Measurements from ENCODE around the gene RAB37.

The RAB37 gene

GRCh38 chr17:74766413-74766812 is 29.4 kb downstream of the RAB37 start:
- DNase-seq: no peak
- TF ChIP-seq CTCF (IDR thresholded peaks at IDR 0.05): no peak
- Mint-ChIP-seq H3K4me3 (no peak overlapping the region), H3K27ac (no peak overlapping the region), H3K36me3 (ENCODE audit: low read depth) (peaks cover 21% of the 10 kb centered on the region), H3K4me1 (peaks cover 56% of the 10 kb centered on the region), H3K27me3 (ENCODE audit: low read depth, poor library complexity) (no peaks in the 10 kb centered on the region), H3K9me3 (no peaks in the 10 kb centered on the region)

- Mint-ChIP-seq H3K27ac (no peak overlapping the region), H3K36me3 (ENCODE audit: low read depth) (peaks cover 24% of the 10 kb centered on the region), H3K4me1 (peaks cover 49% of the 10 kb centered on the region), H3K4me3 (no peak overlapping the region), H3K9me3 (no peaks in the 10 kb centered on the region), H3K27me3 (ENCODE audit: low read depth, poor library complexity) (no peaks in the 10 kb centered on the region)
- TF ChIP-seq CTCF (IDR thresholded peaks at IDR 0.05): no peak
- no peak for DNase-seq
Measured at GRCh38 chr17:74767111-74767516, 30.1 kb downstream of the RAB37 start.

- TF ChIP-seq CTCF (IDR thresholded peaks at IDR 0.05): no peak
- Mint-ChIP-seq H3K27me3 (ENCODE audit: low read depth, poor library complexity) (no peaks in the 10 kb centered on the region), H3K36me3 (ENCODE audit: low read depth) (peaks cover 35% of the 10 kb centered on the region), H3K4me1 (peaks cover 39% of the 10 kb centered on the region), H3K4me3 (no peak overlapping the region), H3K9me3 (no peaks in the 10 kb centered on the region), H3K27ac (peak overlapping the region; percentile 93)
- no peak for DNase-seq
Measured at GRCh38 chr17:74768069-74768762, 31.2 kb downstream of the RAB37 start.

- H3K36me3 Mint-ChIP-seq (ENCODE audit: low read depth): peaks cover 35% of the 10 kb centered on the region
- DNase-seq: no peak
- H3K27me3 Mint-ChIP-seq (ENCODE audit: low read depth, poor library complexity): no peaks in the 10 kb centered on the region
- no peak overlapping the region for H3K4me3 Mint-ChIP-seq
- H3K27ac Mint-ChIP-seq: peak overlapping the region; percentile 93
- H3K9me3 Mint-ChIP-seq: no peaks in the 10 kb centered on the region
- peaks cover 36% of the 10 kb centered on the region for H3K4me1 Mint-ChIP-seq
- TF ChIP-seq CTCF (IDR thresholded peaks at IDR 0.05): no peak
Measured at GRCh38 chr17:74768763-74769114, 31.7 kb downstream of the RAB37 start.

GRCh38 chr17:74769266-74769855 is 32.3 kb downstream of the RAB37 start:
- H3K4me1 Mint-ChIP-seq: peaks cover 35% of the 10 kb centered on the region
- no peaks in the 10 kb centered on the region for H3K27me3 Mint-ChIP-seq (ENCODE audit: low read depth, poor library complexity)
- no peak overlapping the region for H3K4me3 Mint-ChIP-seq
- H3K27ac Mint-ChIP-seq: peak overlapping the region; percentile 75
- no peak for DNase-seq
- TF ChIP-seq CTCF (IDR thresholded peaks at IDR 0.05): no peak
- H3K36me3 Mint-ChIP-seq (ENCODE audit: low read depth): peaks cover 35% of the 10 kb centered on the region
- H3K9me3 Mint-ChIP-seq: no peaks in the 10 kb centered on the region
